Suprapubic skin (tissue), 4 donors: ENCODE measurements around the gene PITPNM2. TPM values are rescaled to one million over a fixed set of nuclear protein-coding genes. Genes with fewer than 3 reads are reported as not detected.

Experiments
- DNase-seq, 2 donors: peaks; one replicate each; pipeline ENCODE4 v3.0.0-alpha.2; 2019; ENCODE audit warnings: low spot score in 2 of 2
- H3K27ac ChIP-seq: fragments of 200-600 bp; sonication (generic); one replicate; pipeline ENCODE4 v1.5.1; 2019
- H3K27me3 ChIP-seq: fragments of 200-600 bp; sonication (generic); one replicate; pipeline ENCODE4 v1.5.1; 2019
- H3K36me3 ChIP-seq: fragments of 200-600 bp; sonication (generic); one replicate; pipeline ENCODE4 v1.5.1; 2019
- H3K4me1 ChIP-seq: fragments of 200-600 bp; sonication (generic); one replicate; pipeline ENCODE4 v1.5.1; 2019
- H3K4me3 ChIP-seq: fragments of 200-600 bp; sonication (generic); one replicate; pipeline ENCODE4 v1.5.1; 2019; ENCODE audit warnings: mild to moderate bottlenecking
- H3K9me3 ChIP-seq: fragments of 200-600 bp; sonication (generic); one replicate; pipeline ENCODE4 v1.5.1; 2019
- EP300 ChIP-seq: sonication (generic); formaldehyde crosslinking; IDR thresholded peaks from one replicate; pipeline ENCODE4 v1.6.1; 2017; ENCODE audit warnings: antibody characterized with exemption
- POLR2A ChIP-seq, 2 donors: fragments of 450-650 bp; IDR thresholded peaks; one replicate each; pipeline ENCODE4 v1.6.1; 2017; ENCODE audit warnings: antibody characterized with exemption in 2 of 2, mild to moderate bottlenecking in 2 of 2, moderate library complexity in 2 of 2
- POLR2AphosphoS5 ChIP-seq, 3 donors: sonication (generic); formaldehyde crosslinking; IDR thresholded peaks; one replicate each; pipeline ENCODE4 v1.6.1; 2017; ENCODE audit warnings: antibody characterized with exemption in 3 of 3
- WGBS: methylation state at CpG from one replicate; pipeline ENCODE4 v1.1.5; 2018; 5-methylcytosine and 5-hydroxymethylcytosine counted together
- total RNA-seq, 4 donors: library from RNA; depleted of rRNA; stranded (reverse); fragments of >200 nt; gene quantifications; one replicate each; pipeline ENCODE4 v1.1.0, GENCODE V29; 2016
- TF ChIP-seq, protein P1 (sequence below), 2 donors: fragments of 200-600 bp in 1 of 2; fragments of 450-650 bp in 1 of 2; sonication (generic) in 1 of 2; IDR thresholded peaks; one replicate each; pipeline ENCODE4 v1.5.1; 2016 to 2019; ENCODE audit warnings: antibody characterized with exemption in 2 of 2, mild to moderate bottlenecking in 1 of 2, moderate library complexity in 1 of 2

PITPNM2 gene
- total RNA-seq, 4 donors from 2014 or later: 5.9 to 11.8 (median 6.9) TPM

DNA sequence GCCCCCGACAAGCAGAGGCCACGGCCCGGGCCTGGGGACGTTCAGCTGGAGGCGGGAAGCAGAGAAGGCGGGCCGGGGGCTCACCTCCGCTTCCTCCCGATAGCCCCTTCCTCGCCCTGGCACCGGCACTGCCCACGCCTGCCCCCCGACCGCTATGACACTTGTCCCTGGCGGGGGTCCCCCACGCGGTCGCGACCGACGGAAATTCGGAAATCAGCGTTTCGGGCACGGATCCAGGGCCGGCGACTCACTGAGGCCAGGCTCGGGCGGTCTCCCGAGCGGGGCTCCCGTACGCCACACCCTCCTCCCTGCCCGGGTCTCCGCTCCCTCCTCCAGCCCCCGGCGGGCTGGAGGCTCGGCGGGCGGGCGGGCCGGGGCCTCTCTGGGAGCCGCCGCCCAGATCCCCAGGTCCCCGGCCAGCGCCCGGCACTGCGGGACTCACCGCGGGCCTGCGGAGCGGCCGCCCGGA lies 581 bp downstream of the PITPNM2 start:
- peak overlapping the region; percentile 79 for H3K4me3 ChIP-seq
- DNase-seq: peak; percentile 74 to 77
- TF ChIP-seq POLR2A (IDR thresholded peaks at IDR 0.05): no peak
- TF ChIP-seq, protein P1, sequence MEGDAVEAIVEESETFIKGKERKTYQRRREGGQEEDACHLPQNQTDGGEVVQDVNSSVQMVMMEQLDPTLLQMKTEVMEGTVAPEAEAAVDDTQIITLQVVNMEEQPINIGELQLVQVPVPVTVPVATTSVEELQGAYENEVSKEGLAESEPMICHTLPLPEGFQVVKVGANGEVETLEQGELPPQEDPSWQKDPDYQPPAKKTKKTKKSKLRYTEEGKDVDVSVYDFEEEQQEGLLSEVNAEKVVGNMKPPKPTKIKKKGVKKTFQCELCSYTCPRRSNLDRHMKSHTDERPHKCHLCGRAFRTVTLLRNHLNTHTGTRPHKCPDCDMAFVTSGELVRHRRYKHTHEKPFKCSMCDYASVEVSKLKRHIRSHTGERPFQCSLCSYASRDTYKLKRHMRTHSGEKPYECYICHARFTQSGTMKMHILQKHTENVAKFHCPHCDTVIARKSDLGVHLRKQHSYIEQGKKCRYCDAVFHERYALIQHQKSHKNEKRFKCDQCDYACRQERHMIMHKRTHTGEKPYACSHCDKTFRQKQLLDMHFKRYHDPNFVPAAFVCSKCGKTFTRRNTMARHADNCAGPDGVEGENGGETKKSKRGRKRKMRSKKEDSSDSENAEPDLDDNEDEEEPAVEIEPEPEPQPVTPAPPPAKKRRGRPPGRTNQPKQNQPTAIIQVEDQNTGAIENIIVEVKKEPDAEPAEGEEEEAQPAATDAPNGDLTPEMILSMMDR (IDR thresholded peaks at IDR 0.05): no peak
- TF ChIP-seq EP300: no peak
- TF ChIP-seq POLR2AphosphoS5 (IDR thresholded peaks at IDR 0.05): no peak
- peak overlapping the region; percentile 67 for H3K27ac ChIP-seq
- no peaks in the 10 kb centered on the region for H3K36me3 ChIP-seq
- H3K9me3 ChIP-seq: no peaks in the 10 kb centered on the region
- no peaks in the 10 kb centered on the region for H3K27me3 ChIP-seq
- WGBS: no CpG with 5 or more reads among the region's 54 CpGs
- peaks cover 29% of the 10 kb centered on the region for H3K4me1 ChIP-seq

DNA sequence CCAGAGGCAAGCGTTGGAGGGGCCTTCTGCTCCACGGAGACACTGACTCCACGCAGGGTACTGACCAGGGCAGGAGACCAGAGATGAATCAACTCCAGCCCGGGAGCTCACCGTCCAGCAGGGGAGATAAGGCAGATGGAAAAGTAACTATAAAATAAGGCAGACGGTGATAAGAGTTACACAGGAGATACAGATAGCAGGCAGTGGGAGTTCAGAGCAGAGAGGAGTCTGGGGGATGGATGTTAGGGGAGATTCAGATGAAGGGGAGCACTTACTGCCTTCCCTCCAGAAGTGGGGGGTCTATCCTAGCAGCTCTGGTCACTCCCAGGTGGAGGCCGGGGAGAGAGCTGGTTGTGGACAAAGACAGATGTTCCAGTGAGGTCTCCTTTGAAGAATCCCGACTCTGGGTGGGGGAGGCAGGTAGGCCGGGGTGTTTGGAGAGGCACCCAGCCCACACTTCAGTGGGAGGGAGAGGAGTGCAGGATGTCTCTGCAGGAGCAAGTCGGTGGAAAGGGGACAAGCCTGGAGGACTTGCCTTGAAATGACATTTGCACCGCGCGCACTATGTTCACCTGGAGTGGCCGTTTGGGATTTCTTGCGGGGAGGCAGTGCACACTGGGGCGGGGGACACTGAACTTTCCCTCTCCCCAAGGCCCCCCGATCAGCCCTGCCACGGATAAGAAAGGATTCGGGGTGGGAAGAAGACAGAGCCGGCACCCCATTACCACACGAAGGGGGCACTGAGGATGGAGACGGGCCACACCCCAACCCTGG lies 1.2 kb downstream of the PITPNM2 start:
- peak in 1 of 2 donors; percentile 79 for DNase-seq
- WGBS: 62% methylated on average over 14 of the region's 22 CpGs
- no peaks in the 10 kb centered on the region for H3K36me3 ChIP-seq

DNA sequence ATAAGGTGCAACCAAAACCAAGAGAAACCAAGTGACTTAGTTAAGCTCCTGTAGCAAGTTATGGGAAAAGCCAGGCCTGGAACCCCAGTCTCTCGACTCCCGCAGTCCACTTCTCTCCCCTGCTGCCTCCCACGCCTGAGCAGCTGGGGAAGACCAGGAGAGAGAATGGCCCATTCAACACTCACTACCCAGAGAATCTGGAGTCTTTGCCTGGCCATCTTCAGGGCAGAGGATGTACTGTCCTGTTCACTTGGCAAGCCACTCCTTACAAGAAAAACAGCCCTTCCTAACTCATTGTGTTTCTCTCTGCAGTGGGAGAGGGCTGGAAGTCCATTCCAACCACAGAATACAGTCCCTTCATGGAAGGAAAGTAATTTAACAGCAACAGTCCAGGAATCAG lies 1.8 kb downstream of the PITPNM2 start:
- WGBS: 96% methylated on average over 3 of the region's 3 CpGs

More for the DNA sequence above, 1.2 kb downstream of the PITPNM2 start:
- Histone ChIP-seq H3K4me3 (peak overlapping the region; percentile 79), H3K4me1 (peaks cover 29% of the 10 kb centered on the region), H3K27me3 (no peaks in the 10 kb centered on the region), H3K27ac (peak overlapping the region; percentile 67), H3K9me3 (no peaks in the 10 kb centered on the region)
- TF ChIP-seq EP300 (no peak), POLR2AphosphoS5 (IDR thresholded peaks at IDR 0.05) (no peak), POLR2A (IDR thresholded peaks at IDR 0.05) (no peak)
- TF ChIP-seq, protein P1 (IDR thresholded peaks at IDR 0.05): no peak

DNA sequence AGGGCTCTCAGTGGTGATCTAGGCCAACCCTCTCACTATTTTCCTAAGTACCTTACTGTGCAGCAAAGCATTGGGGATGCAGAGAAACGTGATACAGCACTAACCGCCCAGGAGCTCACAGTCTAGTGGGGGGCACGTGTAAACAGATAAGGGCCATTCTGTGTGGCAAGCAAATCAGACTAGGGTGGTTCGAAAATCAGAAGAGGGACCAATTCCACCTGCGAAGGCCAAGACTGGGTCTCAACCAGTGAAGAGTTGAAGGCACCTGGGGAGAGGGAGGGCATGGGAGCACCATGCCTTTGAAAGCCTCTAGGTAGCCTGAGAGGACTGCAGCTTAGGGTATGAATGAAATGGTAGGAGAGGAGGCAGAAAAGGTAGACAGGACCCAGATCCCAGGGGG lies 2.2 kb downstream of the PITPNM2 start:
- 77% methylated on average over 5 of the region's 5 CpGs for WGBS
- Histone ChIP-seq H3K4me3 (no peak overlapping the region), H3K27me3 (no peaks in the 10 kb centered on the region), H3K36me3 (no peaks in the 10 kb centered on the region), H3K9me3 (no peaks in the 10 kb centered on the region), H3K4me1 (peaks cover 35% of the 10 kb centered on the region), H3K27ac (no peak overlapping the region)
- DNase-seq: peak; percentile 18 to 23
- no peak for TF ChIP-seq POLR2A (IDR thresholded peaks at IDR 0.05)
- no peak for TF ChIP-seq EP300

More for the DNA sequence above, 1.8 kb downstream of the PITPNM2 start:
- peak; percentile 40 to 41 for DNase-seq
- Histone ChIP-seq H3K36me3 (no peaks in the 10 kb centered on the region), H3K4me1 (peaks cover 30% of the 10 kb centered on the region), H3K4me3 (no peak overlapping the region), H3K27me3 (no peaks in the 10 kb centered on the region), H3K27ac (peak overlapping the region; percentile 9), H3K9me3 (no peaks in the 10 kb centered on the region)
- no peak for TF ChIP-seq EP300
- TF ChIP-seq, protein P1 (IDR thresholded peaks at IDR 0.05): no peak
- no peak for TF ChIP-seq POLR2A (IDR thresholded peaks at IDR 0.05)
- no peak for TF ChIP-seq POLR2AphosphoS5 (IDR thresholded peaks at IDR 0.05)

DNA sequence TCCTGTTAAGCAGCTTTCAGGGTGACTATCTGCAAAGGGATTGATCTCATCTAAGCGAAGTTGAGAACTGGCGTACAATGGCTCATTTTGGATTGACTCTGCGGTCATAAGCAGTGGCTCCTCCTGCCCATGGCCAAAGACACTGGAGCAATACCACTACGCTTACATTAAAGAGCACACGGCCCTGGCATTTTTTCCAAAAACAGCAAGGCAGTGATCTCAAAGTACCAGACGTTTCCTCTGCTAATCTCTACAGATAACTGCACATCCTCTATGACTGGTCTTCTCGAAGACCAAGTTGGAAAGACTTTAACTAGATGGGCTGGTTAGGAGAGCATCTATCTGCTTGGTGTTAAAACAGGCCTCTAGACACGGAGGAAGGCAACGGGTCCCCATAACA lies 2.7 kb downstream of the PITPNM2 start:
- peak; percentile 7 to 20 for DNase-seq
- Histone ChIP-seq H3K9me3 (no peaks in the 10 kb centered on the region), H3K36me3 (no peaks in the 10 kb centered on the region), H3K27ac (no peak overlapping the region), H3K4me3 (no peak overlapping the region), H3K27me3 (no peaks in the 10 kb centered on the region), H3K4me1 (peaks cover 39% of the 10 kb centered on the region)
- TF ChIP-seq POLR2AphosphoS5 (IDR thresholded peaks at IDR 0.05) (no peak), EP300 (no peak), POLR2A (IDR thresholded peaks at IDR 0.05) (no peak)
- TF ChIP-seq, protein P1 (IDR thresholded peaks at IDR 0.05): no peak
- 84% methylated on average over 8 of the region's 9 CpGs for WGBS
